NCI-H1417 treated with DMSO at 0.1 percent for 48 hours (cell line): ENCODE data around the gene SPOCK2.

Experiments used
- DNase-seq: peaks from one replicate; lab custom pipeline; 2025; lab: John Stamatoyannopoulos, UW

Gene SPOCK2

DNA sequence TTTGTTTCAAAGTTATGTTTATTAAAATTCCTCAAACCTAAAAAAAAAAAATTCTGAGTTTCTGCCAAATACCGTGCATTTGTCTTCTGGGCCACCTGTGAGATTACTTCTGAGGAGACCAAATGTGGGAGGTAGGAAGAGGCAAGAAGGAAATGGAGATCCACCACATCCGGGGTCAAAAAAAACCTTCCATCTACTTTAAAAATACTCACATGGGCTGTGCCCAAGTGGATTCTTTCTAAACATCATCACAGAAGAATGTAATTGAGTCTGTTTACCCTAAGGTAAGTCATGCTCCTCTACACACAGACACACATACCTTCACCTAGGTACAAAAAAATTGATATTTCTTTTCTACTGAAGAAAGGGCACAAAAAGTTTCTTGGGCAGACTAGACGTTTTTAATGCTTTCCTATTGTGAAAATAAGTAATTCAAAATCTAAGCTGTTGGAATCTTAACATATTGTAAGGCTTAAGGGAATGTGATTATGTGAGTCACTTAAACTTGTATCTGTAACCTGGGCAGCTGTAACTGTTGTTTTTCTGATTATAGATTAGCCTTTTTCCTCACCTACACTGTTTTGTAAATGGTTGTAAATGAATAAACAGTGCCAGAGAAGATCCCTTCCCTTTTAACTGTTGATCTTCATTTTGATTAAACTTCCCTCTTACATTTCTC lies 19.1 kb upstream of the SPOCK2 start:
- no peak for DNase-seq

DNA sequence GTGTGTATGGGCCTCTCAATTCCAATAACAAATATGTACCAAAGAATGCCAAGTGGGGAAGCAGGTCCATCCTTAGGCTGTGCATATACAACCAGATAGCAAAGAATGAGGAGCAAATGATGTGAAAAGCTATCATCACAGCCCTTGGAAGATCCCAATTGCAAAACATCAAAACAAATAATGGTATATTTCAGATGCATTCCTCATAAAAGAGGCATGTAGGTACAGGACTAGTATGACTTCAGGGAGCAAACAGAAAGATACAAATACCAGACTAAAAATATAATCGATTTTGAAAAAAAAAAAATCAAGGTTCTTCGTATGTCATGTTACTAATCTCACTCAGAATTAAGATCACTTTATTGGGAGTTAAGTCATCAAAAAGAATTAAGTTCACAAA lies 18.5 kb upstream of the SPOCK2 start:
- no peak for DNase-seq

DNA sequence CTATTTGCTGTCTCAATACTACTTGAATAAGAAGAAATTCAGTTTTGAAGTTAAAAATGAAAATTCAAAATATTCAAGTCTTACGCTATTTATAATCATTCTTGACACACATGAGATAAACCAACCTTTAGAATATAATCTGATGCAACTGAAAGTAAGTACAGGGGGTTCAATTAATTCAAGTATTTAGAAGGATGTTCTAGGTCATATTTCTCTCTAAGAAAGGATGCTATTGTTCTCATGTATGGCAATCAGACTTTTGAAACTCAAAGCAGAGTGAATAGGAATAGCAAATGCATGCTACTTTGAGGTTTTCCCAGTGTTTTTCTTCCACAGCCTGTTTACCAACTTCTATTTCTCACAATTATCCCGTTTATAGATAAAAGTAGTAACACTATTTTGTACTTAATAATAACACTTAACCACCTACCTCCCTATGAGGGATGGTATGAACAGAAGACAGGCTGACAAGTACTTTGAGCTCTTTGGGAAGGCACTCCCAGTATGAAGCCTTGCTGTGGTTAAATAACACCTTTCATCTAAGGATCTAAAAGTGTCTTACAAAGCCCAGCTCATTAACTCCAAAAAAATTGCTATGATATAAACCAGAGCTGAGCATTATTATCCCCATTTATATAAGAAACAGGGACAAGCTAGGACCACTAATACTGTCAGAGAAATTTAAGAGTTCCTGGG lies 18.0 kb upstream of the SPOCK2 start:
- DNase-seq, result no peak

DNA sequence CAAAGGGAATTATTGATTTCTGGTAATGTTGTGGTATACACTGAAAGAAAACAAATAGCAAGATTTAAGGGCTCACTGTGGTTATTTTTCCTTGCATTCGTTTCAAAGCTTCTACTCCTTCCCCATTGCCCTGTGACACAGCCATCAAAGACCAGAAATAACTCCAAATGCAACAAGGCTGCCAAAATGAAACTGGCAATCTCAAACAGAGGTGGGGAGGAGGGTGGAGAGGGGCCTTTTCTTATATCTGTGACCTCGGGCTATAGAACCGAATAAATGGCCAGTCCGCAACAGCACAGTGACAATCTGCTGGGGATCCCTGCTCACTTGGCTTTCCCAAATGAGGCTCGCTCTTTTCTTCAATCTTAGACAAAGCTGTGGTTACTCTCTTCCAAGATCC lies 17.4 kb upstream of the SPOCK2 start:
- no peak for DNase-seq

DNA sequence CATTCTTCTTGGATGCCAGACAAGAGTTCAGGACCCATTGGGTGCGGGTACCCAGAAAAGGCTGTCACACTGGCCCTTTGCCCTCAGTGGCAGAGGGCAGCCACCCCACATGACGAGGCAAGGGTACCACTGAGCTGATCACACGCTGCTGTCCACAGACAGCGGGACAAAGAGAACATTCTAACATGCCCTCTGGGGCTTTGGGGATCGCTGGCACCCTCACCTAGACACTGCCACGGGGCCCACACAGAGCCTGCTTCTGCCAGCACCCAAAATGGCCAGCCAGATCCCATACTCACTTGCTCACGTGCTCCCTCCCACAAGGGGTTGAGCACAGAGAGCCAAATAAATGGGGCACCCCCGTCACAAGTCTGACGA lies 16.7 kb upstream of the SPOCK2 start:
- DNase-seq, result no peak

DNA sequence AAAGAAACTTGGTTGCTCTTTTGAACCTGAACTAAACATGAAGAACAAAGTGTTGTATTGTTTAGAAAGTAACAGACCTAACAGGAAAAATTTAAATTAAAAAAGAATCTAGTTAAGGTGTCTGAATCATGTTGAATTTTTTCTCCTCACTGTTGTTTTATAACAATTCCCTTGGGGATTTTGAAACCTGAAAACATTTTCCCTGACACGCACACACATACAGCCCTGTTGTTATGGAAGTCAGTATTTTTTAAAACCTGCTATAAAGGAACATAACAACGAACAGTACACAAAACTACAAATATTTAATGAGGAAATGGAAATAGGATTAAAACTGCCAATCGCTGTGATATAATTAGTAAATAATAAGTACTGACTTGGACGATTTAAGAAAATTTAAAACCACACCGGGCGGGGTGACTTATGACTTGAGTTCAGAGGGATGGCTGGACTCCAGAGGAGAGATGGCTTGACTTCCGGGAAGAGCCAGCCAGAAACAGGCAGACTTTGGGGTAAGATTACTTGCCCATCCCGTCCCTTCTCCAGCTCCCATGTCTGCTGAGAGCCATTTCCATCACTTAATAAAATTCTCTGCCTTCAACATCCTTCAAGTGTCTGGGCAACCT lies 16.2 kb upstream of the SPOCK2 start:
- no peak for DNase-seq

DNA sequence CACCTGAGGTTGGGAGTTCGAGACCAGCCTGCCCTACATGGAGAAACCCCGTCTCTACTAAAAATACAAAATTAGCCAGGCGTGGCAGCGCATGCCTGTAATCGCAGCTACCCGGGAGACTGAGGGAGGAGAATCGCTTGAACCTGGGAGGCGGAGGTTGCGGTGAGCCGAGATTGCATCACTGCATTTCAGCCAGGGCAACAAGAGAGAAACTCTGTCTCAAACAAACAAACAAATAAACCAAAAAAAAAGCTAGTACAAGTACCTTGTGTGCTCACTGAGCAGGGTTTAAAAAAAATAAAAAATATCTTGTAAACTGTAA lies 11.2 kb upstream of the SPOCK2 start:
- DNase-seq, result no peak

DNA sequence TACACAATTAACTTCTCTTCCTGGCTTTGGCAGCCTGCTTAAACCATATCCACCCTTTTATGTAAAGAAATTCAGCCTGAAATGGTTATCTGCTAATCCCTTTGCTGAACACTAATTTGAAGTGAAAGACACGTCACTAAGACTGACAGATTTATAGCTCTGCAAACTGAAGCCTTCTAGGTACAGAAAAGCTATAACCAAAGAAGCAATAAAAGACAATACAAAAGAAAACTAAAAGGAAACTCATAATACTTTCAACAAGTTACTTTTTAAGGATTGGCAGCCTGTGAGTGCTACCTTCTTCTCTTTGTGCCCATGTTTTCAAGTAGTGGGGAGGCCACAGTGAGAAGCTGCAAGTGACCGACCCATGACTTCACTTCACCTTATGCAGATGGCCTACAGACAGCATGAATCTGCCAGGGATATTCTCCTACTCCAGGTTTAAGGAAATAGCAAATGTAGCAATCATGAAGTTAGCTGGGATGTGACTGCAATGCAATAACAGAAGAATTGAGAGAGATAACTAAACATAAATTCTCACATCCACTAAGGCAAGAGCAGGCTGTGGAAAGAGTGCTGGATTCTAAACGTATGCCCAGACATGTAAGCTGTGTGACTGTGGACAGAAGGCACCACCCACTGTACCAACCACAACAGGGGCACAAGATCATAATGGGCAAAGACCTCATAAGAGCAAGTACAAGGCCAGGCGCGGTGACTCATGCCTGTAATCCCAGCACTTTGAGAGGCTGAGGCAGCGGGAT lies 10.7 kb upstream of the SPOCK2 start:
- no peak for DNase-seq

DNA sequence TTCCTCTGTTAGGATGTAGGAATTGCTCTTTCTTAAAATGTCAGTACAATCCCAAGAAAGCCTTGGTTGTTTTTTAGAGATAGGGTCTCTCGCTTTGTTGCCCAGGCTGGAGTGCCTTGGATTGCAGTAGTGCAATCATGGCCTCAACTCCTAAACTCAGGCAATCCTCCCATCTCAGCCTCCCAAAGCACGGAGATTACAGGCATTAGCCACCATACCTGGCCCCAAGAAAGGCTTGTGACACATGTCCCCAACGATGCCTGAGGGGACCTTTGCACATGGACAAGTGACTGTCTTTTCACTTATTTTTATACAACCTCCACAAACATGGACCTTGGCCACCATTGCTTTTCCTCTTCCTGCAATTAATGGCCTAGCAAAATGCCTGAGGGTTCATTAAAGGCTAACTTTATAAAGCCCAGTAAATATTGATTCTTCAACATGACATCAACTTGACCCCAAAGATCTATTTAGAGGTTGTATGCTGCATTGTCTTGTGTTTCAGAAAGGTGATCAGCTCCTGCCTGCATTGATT lies 10.0 kb upstream of the SPOCK2 start:
- DNase-seq, result no peak

DNA sequence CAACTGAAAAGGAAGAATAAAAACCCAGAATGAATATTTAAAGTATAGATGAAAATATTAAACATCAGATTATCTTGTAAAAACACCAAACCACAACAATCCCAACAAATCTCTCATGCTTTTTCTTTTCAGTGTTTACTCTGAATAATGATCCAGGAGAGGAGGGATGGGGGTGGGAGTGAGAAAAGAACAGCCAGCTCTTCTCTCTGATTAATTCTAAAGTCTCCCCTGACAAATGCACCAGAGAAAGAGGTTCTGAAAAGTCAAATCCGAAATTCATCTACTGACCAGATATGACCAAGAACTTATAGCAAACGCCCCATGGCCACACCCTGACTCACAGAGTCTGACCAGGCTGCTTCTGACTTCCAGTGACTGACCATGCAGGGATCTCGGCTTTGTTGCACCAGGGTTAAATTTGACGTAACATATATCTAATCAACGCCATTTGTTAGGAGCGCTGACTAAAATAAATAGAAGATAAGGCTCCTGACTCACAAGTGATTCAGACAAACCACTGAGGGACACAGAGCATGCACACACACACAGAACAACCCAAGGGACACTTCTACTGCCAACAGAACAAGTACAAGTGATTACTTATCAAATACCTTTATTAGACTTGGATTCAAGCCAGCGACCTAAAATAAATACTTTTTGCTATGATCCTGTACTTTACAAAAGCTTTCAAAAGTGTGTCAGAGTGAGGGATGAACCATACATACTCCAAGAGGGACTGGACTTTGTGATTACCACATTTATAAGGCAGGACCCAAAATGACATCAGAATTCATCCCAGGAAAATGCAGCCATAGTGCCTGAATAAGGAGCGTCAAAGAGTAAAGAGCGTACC lies 9.3 kb upstream of the SPOCK2 start:
- no peak for DNase-seq

DNA sequence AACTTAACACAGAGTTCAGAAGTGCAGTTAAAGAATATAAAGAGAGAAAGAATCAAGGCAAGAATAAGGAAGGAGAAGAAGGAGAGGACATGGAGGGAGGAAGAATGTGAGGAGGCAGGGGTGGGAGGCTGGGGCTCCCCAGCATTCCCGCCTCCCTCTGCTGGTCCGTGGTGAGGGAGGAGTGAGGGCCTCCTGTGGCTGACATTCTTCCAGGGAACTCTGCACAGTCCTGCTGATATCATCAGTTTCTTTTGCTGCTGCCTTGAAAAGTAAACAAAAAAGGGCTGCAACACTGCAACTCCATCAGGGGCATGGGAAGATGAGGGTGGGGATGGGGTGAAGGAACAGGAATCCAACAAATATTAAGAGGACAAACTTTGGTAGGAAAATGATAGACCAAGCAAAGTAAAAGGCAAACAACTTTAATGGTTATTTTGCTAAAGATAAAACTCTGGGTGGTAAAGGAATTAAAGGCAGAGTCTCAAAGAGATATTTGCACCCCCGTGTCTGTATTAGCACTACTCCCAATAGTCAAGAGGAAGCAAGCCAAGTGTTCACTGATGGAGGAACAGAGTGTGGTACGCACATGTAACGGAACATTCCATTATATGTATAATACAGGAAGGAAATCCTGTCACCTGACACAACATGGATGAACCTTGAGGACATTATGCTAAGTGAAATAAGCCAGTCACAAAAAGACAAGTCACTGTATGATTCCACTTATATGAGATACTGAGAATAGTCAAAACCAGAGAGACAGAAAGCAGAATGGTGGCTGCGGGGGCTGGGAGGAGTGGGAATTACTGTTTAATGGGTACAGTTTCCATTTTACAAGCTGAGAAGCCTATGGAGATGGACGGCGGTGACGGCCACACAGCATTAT lies 8.0 kb upstream of the SPOCK2 start:
- DNase-seq, result no peak

DNA sequence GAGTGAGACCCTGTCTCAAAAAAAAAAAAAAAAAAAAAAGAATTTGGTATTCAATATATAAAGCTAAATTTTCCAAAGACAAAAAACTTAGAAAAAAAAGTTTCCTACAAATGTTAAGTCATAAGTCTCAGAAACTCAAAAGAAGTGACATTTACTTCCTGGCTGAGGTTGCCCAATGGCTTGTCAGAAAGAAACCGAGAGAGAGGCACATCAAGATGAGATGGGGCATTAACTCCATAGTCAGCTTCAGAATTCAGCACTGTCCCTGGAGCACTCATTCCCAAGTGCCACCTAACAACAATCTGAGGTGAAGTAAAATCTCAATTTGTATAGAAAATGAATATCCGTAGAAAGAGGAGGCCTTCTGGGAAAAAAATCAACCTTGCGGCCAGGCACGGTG lies 6.8 kb upstream of the SPOCK2 start:
- DNase-seq, result no peak

DNA sequence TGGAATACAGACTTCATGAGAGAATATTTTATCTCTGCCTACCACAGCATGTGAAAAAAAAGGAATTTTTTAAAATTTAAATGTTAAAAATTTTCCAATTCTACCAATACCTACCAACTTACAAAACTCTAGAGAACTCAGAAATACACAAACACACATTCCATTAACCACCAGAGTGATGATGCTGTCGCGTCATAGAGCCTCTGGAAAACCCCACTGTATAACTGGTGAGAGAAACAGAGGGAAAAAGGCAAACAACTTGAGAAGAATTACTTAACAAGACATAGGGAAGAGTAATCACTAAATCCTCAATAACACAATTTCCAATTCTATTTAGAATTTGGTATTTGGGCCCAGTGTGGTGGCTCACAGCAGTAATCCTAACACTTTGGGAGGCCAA lies 6.2 kb upstream of the SPOCK2 start:
- no peak for DNase-seq

DNA sequence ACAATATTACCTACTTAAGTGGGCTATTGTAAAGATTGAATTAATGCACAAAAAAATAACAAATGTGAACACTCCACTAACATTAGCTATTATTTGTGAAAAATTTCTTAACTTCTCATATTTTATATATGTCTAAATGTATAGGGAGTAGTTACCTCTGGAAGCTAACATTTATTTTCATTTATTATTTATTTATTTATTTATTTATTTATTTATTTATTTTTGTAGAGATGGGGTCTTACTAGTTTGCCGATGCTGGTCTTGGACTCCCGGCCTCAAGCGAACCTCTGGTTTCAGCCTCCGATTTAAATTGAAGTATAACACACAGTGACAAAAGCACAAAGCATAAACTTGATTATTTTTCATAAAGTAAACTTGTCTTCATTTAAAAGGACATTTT lies 5.1 kb upstream of the SPOCK2 start:
- DNase-seq, result no peak

DNA sequence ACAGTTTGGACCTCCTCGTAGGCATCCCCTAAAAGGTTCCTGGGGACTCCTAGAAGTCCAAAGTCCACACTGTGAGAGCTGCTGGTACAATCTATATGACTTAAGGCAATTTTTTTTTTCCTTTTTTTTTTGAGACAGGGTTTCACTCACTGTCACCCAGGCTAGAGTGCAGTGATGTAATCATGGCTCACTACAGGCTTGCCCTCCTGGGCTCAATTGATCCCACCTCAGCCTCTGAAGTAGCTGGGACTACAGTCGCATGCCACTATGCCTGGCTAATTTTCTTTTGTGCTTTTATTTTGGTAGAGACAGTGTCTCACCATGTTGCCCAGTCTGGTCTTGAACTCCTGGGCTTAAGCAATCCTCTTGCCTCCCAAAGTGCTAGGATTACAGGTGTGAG lies 4.6 kb upstream of the SPOCK2 start:
- no peak for DNase-seq

DNA sequence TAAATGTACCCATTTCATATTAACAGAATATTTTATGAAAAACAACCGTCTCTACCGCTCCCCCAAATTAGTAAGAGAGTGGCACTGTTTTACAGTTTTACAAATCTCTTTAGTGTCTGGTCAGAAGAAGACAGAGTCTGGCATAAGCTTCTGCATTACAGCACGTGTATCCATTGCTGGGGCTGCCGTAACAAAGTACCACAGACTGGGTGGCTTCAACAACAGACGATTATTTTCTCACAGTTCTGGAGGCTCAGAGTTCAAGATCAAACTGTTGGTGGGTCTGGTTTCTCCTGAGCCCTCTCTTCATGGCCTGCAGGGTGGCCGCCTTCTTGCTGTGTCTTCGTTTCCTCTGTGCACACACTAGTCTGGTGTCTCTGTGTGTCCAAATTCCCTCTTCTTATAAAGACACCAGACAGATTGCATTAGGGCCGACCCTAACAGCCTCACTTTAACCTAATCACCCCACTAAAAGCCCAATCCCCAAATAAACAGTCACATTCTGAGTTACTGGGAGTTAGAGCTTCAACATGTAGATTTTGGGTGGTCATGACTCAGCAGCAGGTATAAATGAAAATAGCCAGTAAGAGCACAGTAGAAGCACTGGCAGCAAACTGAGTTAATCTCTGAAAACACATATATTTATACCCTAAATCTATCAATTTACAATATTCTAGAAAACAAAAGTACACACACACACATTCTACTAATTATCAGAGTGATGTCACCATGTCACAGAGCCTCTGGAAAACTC lies 4.0 kb upstream of the SPOCK2 start:
- DNase-seq, result no peak

DNA sequence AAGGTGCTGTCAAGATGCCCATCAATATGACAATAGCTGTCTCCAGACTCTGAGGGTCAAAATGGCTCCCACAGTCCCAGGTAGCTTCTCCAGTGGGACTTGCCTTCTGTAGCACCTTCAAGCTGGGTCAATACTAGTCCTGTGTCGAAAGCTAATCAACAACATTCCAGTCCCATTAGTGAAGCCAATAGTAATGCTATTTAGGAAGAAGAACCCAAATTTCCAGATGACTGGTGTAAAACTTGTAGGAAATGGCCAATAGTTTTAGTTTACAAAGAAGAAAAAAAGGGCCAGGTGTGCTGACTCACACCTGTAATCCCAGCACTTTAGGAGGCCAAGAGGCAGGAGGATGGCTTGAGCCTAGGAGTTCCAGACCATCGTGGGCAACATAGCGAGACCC lies 2.0 kb upstream of the SPOCK2 start:
- DNase-seq, result no peak

DNA sequence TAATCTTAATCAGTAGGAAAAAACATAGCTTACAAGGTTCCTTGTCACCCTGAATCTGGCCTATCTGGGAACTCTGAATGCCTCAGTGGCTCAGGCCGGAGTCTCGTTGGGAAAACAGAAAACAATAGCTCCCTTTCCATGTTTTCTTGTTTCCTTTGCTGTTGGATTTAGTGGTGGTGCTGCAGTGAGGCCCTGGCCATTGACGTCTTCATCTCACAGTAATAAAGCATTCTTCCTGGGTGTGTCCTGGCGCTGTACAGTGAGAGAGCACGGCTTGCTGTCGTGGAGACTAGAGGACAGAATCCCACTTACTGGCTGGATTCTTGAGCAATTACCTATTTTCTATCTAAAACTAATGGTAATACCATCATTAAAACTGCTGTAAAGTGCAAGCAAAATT lies 1.3 kb upstream of the SPOCK2 start:
- DNase-seq, result no peak

DNA sequence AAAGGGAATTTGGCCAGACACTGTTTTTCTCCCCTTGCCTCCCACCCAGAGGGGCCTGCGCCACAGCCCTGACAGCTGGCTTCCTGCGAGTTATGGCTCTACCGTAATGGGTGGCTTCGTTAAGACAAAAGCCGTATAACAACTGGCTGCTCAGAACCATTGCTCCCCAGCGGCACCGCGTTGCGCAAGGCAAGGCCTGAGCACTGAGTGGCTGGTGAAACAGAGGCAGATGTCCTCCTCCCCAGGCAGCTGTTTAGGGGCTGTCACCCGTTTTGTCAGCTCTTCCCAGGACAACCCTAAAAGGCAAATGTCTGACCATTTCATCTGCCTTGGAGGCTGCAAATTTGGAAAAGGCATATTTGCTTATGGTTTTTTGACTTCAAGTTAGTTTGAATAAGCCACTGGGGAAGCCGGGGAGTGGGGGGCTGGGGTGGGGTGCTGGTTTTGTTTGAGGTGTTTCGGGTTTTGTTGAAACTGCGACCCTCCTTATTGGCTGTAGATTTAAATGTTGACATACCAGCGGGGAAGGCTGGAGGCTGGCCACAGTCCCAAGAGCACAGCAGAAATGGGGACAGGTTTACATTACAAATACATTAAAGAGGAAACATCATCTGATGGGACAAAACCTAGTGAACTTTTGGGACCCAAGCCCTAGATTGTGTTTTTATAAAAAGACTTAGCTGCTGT lies 681 bp upstream of the SPOCK2 start:
- no peak for DNase-seq
